H1 (cell line): ENCODE results near the gene GMPPA. TPM values are rescaled to one million over a fixed set of nuclear protein-coding genes. Genes with fewer than 3 reads are reported as not detected.

Experiments
- E2F6 ChIP-seq: IDR thresholded peaks from 2 replicates; pipeline ENCODE4 v1.6.1; 2012; ENCODE audit warnings: inconsistent platforms
- HDAC2 ChIP-seq, 2 experiments: fragments of 300-600 bp in 1 of 2; sonication (generic) in 1 of 2; IDR thresholded peaks; 2 replicates each; pipeline ENCODE4 v1.6.1; 2011 to 2012; ENCODE audit warnings: low read depth in 2 of 2, low read length in 2 of 2, mild to moderate bottlenecking in 2 of 2, moderate library complexity in 2 of 2, borderline replicate concordance in 1 of 2, inconsistent platforms in 1 of 2
- POLR2A ChIP-seq, 2 experiments: IDR thresholded peaks; 1 replicate in 1 of 2; 2 replicates in 1 of 2; pipeline ENCODE4 v1.6.1; 2011; ENCODE audit warnings: low read depth in 2 of 2, low read length in 2 of 2, mild to moderate bottlenecking in 2 of 2; ENCODE audit errors: control extremely low read depth in 1 of 2
- RNF2 ChIP-seq: fragments of 200-900, 300-1000 bp; sonication (generic); IDR thresholded peaks from 2 replicates; pipeline ENCODE4 v1.7.1; 2016; ENCODE audit warnings: borderline replicate concordance, low read depth, mild to moderate bottlenecking, antibody characterized with exemption, low read length; ENCODE audit not compliant: poor library complexity, severe bottlenecking; ENCODE audit errors: missing control alignments
- polyA plus RNA-seq, 7 experiments: library from polyadenylated mRNA; depleted of rRNA in 3 of 7; stranded (reverse) in 5 of 7; unstranded in 2 of 7; fragments of >200 nt in 5 of 7; fragments of 200-250 nt in 2 of 7; gene quantifications; 1 replicate in 5 of 7; 2 replicates in 1 of 7; 4 replicates in 1 of 7; pipeline versions ENCODE4 v1.2.1 to v1.2.3, GENCODE V29; 2011 to 2013; ENCODE audit warnings: missing spikeins in 2 of 7, mixed read lengths in 2 of 7
- total RNA-seq: library from RNA; stranded (reverse); fragmentation: NEBNext Ultra II Directional; extraction: Animal tissue kit (Norgen Biotek cat#: 25700); gene quantifications from 2 replicates; pipeline ENCODE4 v1.2.1, GENCODE V29; 2021

Gene GMPPA
- total and polyA plus RNA-seq, 2 of the 8 experiments (the other 6 are each of a cell fraction or from before 2014, with no cell fraction given): 34.3 to 98.8 TPM

GRCh38 chr2:219465659-219466561 is 32.8 kb upstream of the GMPPA start (continued):
- TF ChIP-seq E2F6: no peak
- TF ChIP-seq RNF2: no peak
- no peak for TF ChIP-seq POLR2A (IDR thresholded peaks at IDR 0.05; ENCODE audit: control extremely low read depth in 1 of 2, low read depth in 2 of 2, low read length in 2 of 2)
- TF ChIP-seq HDAC2 (IDR thresholded peaks at IDR 0.05; ENCODE audit: borderline replicate concordance in 1 of 2, low read depth in 2 of 2, low read length in 2 of 2): no peak
